Measurements from ENCODE around the gene POMT1. TPM values are rescaled to one million over a fixed set of nuclear protein-coding genes. Genes with fewer than 3 reads are reported as not detected.
"Not testable (repeated sequence)": the region's sequence is repeated elsewhere in the genome, so short reads cannot be mapped to it uniquely, and the experiment has no call there.

POMT1 gene
- total RNA-seq, 2 donors from 2014 or later, result 19.1 to 20.7 TPM

GRCh38 chr9:131487001-131487400 lies 15.7 kb upstream of the POMT1 start:
- ATAC-seq (no peak), DNase-seq (no peak)
- intact Hi-C loops (cut with DNase I), result loop anchor here in 1 of 2 donors (10.0 kb wide), 1 partner anchor 122 kb away; no protein-coding TSS in a partner anchor

GRCh38 chr9:131487621-131488031 lies 15.1 kb upstream of the POMT1 start:
- intact Hi-C loops (cut with DNase I), result loop anchor here in 1 of 2 donors (10.0 kb wide), 1 partner anchor 123 kb away; no protein-coding TSS in a partner anchor
- no peak for DNase-seq
- no peak for ATAC-seq

GRCh38 chr9:131490514-131490913 lies 12.2 kb upstream of the POMT1 start:
- ATAC-seq (no peak), DNase-seq (no peak)
- intact Hi-C loops (cut with DNase I), result no loop called here

GRCh38 chr9:131491001-131491710 lies 11.6 kb upstream of the POMT1 start:
- DNase-seq (no peak), ATAC-seq (no peak)
- intact Hi-C loops (cut with DNase I), result no loop called here

- DNase-seq (no peak), ATAC-seq (no peak)
- intact Hi-C loops (cut with DNase I), result no loop called here
Observed at GRCh38 chr9:131492070-131492469, 10.6 kb upstream of the POMT1 start.

DNA sequence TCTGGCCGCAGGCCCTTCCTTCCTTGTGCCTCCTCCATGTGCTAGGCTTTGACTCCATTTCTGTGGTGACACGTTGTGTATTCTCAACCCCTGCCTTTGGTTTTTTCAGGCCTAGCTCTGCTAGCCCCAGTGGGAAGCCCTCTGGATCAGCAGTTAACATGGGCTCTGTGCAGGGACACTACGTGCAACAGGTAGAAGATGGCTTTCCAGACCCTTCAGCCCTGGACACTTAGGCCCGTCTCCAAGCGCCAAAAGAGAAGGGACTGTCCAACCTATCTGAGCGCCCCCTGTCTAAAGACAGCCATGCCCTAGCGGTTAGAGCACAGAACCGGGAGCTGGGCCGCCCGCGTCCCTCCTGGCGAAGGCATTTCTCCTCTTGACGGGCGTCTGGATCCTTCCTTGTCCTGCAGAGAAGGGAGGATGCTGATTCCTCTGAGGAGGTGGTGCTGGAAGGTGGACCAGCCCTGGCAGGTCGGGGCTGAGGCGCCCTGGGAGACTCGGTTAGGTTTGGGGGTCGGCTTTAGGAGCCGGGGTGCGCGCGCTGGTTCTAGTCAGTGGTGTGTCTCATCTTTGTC lies 8.3 kb upstream of the POMT1 start:
- intact Hi-C loops (cut with DNase I), result no loop called here
- ATAC-seq, result no peak
- DNase-seq, result no peak

GRCh38 chr9:131495785-131496184 lies 6.9 kb upstream of the POMT1 start:
- no peak for ATAC-seq

GRCh38 chr9:131496844-131497405 lies 5.8 kb upstream of the POMT1 start:
- DNase-seq, result no peak
- ATAC-seq, result no peak
- intact Hi-C loops (cut with DNase I), result no loop called here

More at GRCh38 chr9:131495785-131496184, 6.9 kb upstream of the POMT1 start:
- intact Hi-C loops (cut with DNase I), result no loop called here
- DNase-seq, result no peak

DNA sequence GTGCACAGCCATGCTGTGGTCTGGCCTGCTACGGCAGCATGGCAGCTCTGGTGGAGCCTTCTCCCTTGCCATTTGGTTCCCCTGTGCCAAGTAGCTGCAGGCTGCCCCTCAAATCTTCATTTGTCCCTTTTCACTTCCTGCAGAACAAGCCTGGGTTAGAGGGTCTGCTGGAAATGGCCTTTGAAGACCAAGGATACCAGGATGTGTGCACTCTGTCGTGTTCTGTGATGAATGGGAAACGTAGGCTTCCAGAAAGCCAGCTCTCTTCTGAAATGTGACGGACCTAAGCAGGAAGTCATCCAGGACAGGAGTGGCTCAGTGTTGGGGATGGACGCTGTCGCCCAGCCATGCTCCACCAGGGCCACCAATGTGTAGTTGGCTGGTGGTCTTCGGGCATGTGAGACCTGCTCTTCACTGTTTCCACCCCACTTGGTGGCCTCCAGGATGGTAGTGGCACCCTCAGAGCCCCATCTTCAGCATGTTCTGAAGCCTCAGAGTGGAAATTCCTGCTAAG lies 3.4 kb upstream of the POMT1 start:
- intact Hi-C loops (cut with DNase I), result no loop called here
- ATAC-seq (no peak), DNase-seq (no peak)

GRCh38 chr9:131500377-131500776 lies 2.3 kb upstream of the POMT1 start:
- ATAC-seq (no peak), DNase-seq (no peak)
- intact Hi-C loops (cut with DNase I), result loop anchor here in 1 of 2 donors (10.0 kb wide), 1 partner anchor 244 kb away; the partner anchor contains the start of gene RAPGEF1

GRCh38 chr9:131500939-131501541 lies 1.7 kb upstream of the POMT1 start:
- ATAC-seq, result no peak
- DNase-seq, result no peak
- intact Hi-C loops (cut with DNase I), result loop anchor here in 1 of 2 donors (10.0 kb wide), 1 partner anchor 244 kb away; the partner anchor contains the start of gene RAPGEF1

DNA sequence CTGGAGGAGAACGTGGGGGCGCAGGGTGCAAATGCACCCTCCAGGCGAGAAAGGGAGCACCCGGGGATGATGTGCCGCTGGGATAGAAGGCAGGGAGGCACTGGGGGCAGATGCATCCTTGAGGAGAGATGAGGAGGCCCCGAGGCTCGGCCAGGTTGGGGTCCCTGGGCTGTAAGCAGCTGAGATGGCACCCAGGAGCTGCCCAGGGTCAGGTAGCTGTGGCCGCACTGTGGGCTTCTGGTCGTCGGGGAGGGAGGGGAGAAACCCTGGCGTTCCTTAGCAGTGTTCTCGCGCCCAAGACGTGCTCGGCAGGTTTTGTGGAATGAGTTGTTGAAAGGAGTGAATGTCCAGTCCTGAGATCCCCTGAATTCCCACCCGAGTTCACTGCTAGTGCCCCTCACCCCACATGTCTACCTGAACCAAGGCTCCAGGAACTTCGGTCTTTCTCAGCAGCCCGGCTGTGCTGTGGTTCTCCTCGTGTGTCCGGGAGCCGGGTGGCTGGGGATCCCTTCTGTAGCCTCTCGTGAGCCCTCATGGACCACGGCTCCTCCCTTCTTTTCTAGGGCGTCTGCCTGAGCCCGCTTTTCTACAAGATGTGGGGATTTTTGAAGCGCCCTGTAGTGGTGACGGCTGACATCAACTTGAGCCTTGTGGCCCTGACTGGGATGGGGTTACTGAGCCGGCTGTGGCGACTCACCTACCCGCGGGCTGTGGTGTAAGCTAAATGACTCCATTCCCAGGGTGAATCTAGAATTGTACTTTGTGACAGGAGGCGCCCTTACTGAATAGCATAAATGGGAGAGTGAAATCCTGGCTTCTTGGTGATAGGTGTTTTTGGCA lies 1.1 kb downstream of the POMT1 start:
- intact Hi-C loops (cut with DNase I), result loop anchor here in 1 of 2 donors (10.0 kb wide), 1 partner anchor 241 kb away; the partner anchor contains the start of gene RAPGEF1
- no peak for ATAC-seq

GRCh38 chr9:131505012-131505411 lies 2.3 kb downstream of the POMT1 start:
- intact Hi-C loops (cut with DNase I), result loop anchor here in 1 of 2 donors (10.0 kb wide), 1 partner anchor 240 kb away; the partner anchor contains the start of gene RAPGEF1
- DNase-seq (no peak), ATAC-seq (no peak)

More for the DNA sequence above, 1.1 kb downstream of the POMT1 start:
- no peak for DNase-seq

- ATAC-seq (no peak), DNase-seq (no peak)
- intact Hi-C loops (cut with DNase I), result no loop called here
Observed at GRCh38 chr9:131511416-131511815, 8.7 kb downstream of the POMT1 start.

GRCh38 chr9:131511880-131512279 lies 9.2 kb downstream of the POMT1 start:
- intact Hi-C loops (cut with DNase I), result no loop called here
- ATAC-seq, result no peak
- no peak for DNase-seq

- intact Hi-C loops (cut with DNase I), result no loop called here
- no peak for ATAC-seq
- DNase-seq, result no peak
Observed at GRCh38 chr9:131513177-131513576, 10.5 kb downstream of the POMT1 start.

DNA sequence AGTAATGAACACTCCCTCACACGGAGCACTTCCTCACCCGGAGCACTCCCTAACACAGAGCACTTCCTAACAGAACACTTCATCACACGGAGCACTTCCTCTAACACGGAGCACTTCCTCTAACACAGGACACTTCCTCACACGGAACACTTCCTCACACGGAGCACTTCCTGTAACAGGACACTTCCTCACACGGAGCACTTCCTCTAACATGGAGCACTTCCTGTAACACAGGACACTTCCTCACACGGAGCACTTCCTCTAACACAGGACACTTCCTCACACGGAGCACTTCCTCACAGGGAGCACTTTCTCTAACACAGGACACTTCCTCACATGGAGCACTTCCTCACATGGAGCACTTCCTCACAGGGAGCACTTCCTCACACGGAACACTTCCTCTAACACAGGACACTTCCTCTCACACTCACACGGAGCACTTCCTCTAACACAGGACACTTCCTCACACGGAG lies 12.9 kb downstream of the POMT1 start:
- DNase-seq; intact Hi-C loops (cut with DNase I): not testable (repeated sequence)

DNA sequence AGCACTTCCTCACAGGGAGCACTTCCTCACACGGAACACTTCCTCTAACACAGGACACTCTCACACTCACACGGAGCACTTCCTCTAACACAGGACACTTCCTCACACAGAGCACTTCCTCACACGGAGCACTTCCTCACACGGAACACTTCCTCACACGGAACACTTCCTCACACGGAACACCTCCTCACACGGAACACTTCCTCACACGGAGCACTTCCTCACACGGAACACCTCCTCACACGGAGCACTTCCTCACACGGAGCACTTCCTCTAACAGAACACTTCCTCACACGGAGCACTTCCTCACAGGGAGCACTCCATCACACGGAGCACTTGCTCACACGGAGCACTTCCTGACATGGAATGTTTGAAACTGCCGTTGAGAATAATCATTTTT lies 13.4 kb downstream of the POMT1 start:
- DNase-seq (no peak), ATAC-seq (no peak)
- intact Hi-C loops (cut with DNase I), result no loop called here

More for the DNA sequence above, 12.9 kb downstream of the POMT1 start:
- ATAC-seq, result not testable (repeated sequence)

All from left cardiac atrium (tissue), 4 donors.